HepG2 (cell line): Measurements from ENCODE around the gene GLB1L. TPM values are rescaled to one million over a fixed set of nuclear protein-coding genes. Genes with fewer than 3 reads are reported as not detected.

Experiments used
- ATAC-seq: fragments of 200-7000 bp; cut with Tn5 transposase; 3 replicates; pipeline ENCODE4 v1.9.1; 2020; ENCODE audit warnings: mild to moderate bottlenecking, moderate library complexity
- BruUV-seq: library from RNA; stranded (reverse); fragments of 400-500 nt; replicated peaks from 2 replicates; lab custom pipeline; 2021; lab: Mats Ljungman, UMichigan
- CTCF ChIA-PET: fragments of 300-600 bp; formaldehyde crosslinking; extraction: SDS; loops from one replicate; lab custom pipeline; 2021; ENCODE audit warnings: low total read pairs, inconsistent platforms, low intra/inter-chr PET ratio; lab: Yijun Ruan, JAX
- POLR2A ChIA-PET: fragments of 350-600 bp; sonication (Branson Sonifier 250); formaldehyde crosslinking; loops from one replicate; lab custom pipeline; 2020; ENCODE audit warnings: antibody characterized with exemption, inconsistent platforms; lab: Yijun Ruan, JAX
- DNase-seq: peaks from one replicate; pipeline ENCODE4 v3.0.0-alpha.2; 2015; ENCODE audit warnings: low spot score
- FAIRE-seq: peaks from 3 replicates; lab custom pipeline; 2011; peaks lifted over from hg19 to GRCh38; lab: Jason Lieb, UNC
- H2AFZ ChIP-seq: one replicate; pipeline ENCODE4 v1.6.1; 2011; ENCODE audit warnings: low read length, inconsistent platforms
- H3K27ac ChIP-seq: fragments of 300-600 bp; 3 replicates; pipeline ENCODE4 v1.8.0; 2011; ENCODE audit warnings: mixed run types, mild to moderate bottlenecking, mixed read lengths, low read length, inconsistent platforms; ENCODE audit not compliant: insufficient read depth; ENCODE audit errors: extremely low read length
- H3K27me3 ChIP-seq, 2 experiments: fragments of 200-600 bp in 1 of 2; 2 replicates in 1 of 2; 3 replicates in 1 of 2; pipeline versions ENCODE4 v1.6.0 to v1.8.0; 2011; ENCODE audit warnings: low read length in 2 of 2, mild to moderate bottlenecking in 2 of 2, moderate library complexity in 2 of 2, inconsistent platforms in 1 of 2; ENCODE audit not compliant: insufficient read depth in 2 of 2, control insufficient read depth in 1 of 2
- H3K36me3 ChIP-seq, 2 experiments: fragments of 200-600 bp in 1 of 2; replicated peaks in 1 of 2; 2 replicates in 1 of 2; 3 replicates in 1 of 2; pipeline versions ENCODE4 v1.5.1 to v1.8.0; 2011; ENCODE audit warnings: low read length in 2 of 2, inconsistent platforms in 1 of 2; ENCODE audit not compliant: insufficient read depth in 2 of 2, control insufficient read depth in 1 of 2
- H3K4me1 ChIP-seq: 2 replicates; pipeline ENCODE4 v1.5.1; 2012; ENCODE audit warnings: low read length, inconsistent platforms; ENCODE audit not compliant: insufficient read depth
- H3K4me2 ChIP-seq: 2 replicates; pipeline ENCODE4 v1.6.0; 2011; ENCODE audit warnings: low read depth, low read length, inconsistent platforms
- H3K4me3 ChIP-seq, 3 experiments: fragments of 200-600 bp in 1 of 3; sonication (generic), shearing (Covaris generic) in 1 of 3; replicated peaks in 1 of 3; 2 replicates each; pipeline ENCODE4 v1.5.1; 2011 to 2016; ENCODE audit warnings: low read length in 3 of 3, inconsistent platforms in 2 of 3, low read depth in 2 of 3, mild to moderate bottlenecking in 2 of 3, control low read depth in 1 of 3, mixed read lengths in 1 of 3; ENCODE audit not compliant: insufficient read depth in 1 of 3
- H3K79me2 ChIP-seq: one replicate; pipeline ENCODE4 v1.6.1; 2011; ENCODE audit warnings: low read length, inconsistent platforms; ENCODE audit not compliant: insufficient read depth
- H3K9ac ChIP-seq: 2 replicates; pipeline ENCODE4 v1.6.0; 2011; ENCODE audit warnings: mild to moderate bottlenecking, low read depth, low read length, inconsistent platforms; ENCODE audit not compliant: insufficient read depth
- H3K9me3 ChIP-seq: 2 replicates; pipeline ENCODE4 v1.5.1; 2012; ENCODE audit warnings: mild to moderate bottlenecking, low read length
- H4K20me1 ChIP-seq: 2 replicates; pipeline ENCODE4 v1.6.0; 2011; ENCODE audit warnings: inconsistent platforms, mild to moderate bottlenecking, low read length, moderate library complexity; ENCODE audit not compliant: insufficient read depth
- ATF3 ChIP-seq: sonication (generic); formaldehyde crosslinking; IDR thresholded peaks from 2 replicates; pipeline ENCODE4 v1.4.0; 2020; ENCODE audit warnings: missing genetic modification reagents
- E2F1 ChIP-seq: sonication (generic); formaldehyde crosslinking; IDR thresholded peaks from 2 replicates; pipeline ENCODE4 v1.5.0; 2020; ENCODE audit warnings: missing genetic modification reagents
- KDM4B ChIP-seq: sonication (generic); formaldehyde crosslinking; IDR thresholded peaks from 2 replicates; pipeline ENCODE4 v1.4.0; 2020; ENCODE audit warnings: missing genetic modification reagents
- MAFF ChIP-seq: IDR thresholded peaks from 2 replicates; pipeline ENCODE4 v1.6.1; 2011; ENCODE audit warnings: low read depth, low read length, improper control_type of control experiment
- NFE2 ChIP-seq: sonication (generic); formaldehyde crosslinking; IDR thresholded peaks from 2 replicates; pipeline ENCODE4 v1.4.0; 2020; ENCODE audit warnings: missing genetic modification reagents
- ZMAT5 ChIP-seq: sonication (generic); formaldehyde crosslinking; IDR thresholded peaks from 2 replicates; pipeline ENCODE4 v1.5.0; 2020; ENCODE audit warnings: mild to moderate bottlenecking, low read depth, missing genetic modification reagents, borderline replicate concordance
- ZNF326 ChIP-seq: sonication (generic); formaldehyde crosslinking; IDR thresholded peaks from 2 replicates; pipeline ENCODE4 v1.4.0; 2020; ENCODE audit warnings: missing genetic modification reagents, borderline replicate concordance
- ZNF510 ChIP-seq: sonication (generic); formaldehyde crosslinking; IDR thresholded peaks from 2 replicates; pipeline ENCODE4 v1.4.0; 2020; ENCODE audit warnings: low read depth, mild to moderate bottlenecking, missing genetic modification reagents
- ZNF567 ChIP-seq: sonication (generic); formaldehyde crosslinking; IDR thresholded peaks from 2 replicates; pipeline ENCODE4 v1.8.1; 2023; ENCODE audit warnings: mild to moderate bottlenecking, missing genetic modification reagents, borderline replicate concordance
- ZNF747 ChIP-seq: sonication (generic); formaldehyde crosslinking; IDR thresholded peaks from 2 replicates; pipeline ENCODE4 v1.8.1; 2023; ENCODE audit warnings: missing genetic modification reagents, mild to moderate bottlenecking, borderline replicate concordance
- ZNF784 ChIP-seq: sonication (generic); formaldehyde crosslinking; IDR thresholded peaks from 2 replicates; pipeline ENCODE4 v1.5.1; 2020; ENCODE audit warnings: missing genetic modification reagents, mild to moderate bottlenecking, borderline replicate concordance
- WGBS: methylation state at CpG from one replicate; pipeline ENCODE4 v1.1.6; 2017; ENCODE audit warnings: low lambda C conversion rate; 5-methylcytosine and 5-hydroxymethylcytosine counted together
- in situ Hi-C: cut with HindIII; loops from 2 replicates; pipeline ENCODE4 v1.10.0; 2017; ENCODE audit warnings: low pct_unique_long_range_greater_than_20kb; ENCODE audit not compliant: extremely low pct_ligation_motif_present
- intact Hi-C: fragments of 100-400 bp; cut with micrococcal nuclease; formaldehyde crosslinking; loops from one replicate; pipeline ENCODE4 v1.10.0; 2022; ENCODE audit not compliant: unreplicated experiment
- polyA plus RNA-seq, 8 experiments: library from polyadenylated mRNA; depleted of rRNA in 3 of 8; stranded (reverse) in 7 of 8; unstranded in 1 of 8; fragments of >200 nt; fragmentation: Illumina TruSeq in 4 of 8; extraction: Trizol in 4 of 8; gene quantifications; 2 replicates each; pipeline versions ENCODE4 v1.2.1 to v1.2.3, GENCODE V29; 2011 to 2016; ENCODE audit warnings: low read depth in 4 of 8, missing spikeins in 1 of 8, mixed read lengths in 1 of 8; ENCODE audit not compliant: insufficient read depth in 1 of 8
- total RNA-seq, 5 experiments: library from RNA; depleted of rRNA; stranded (reverse); fragments of >200 nt; fragmentation: Illumina TruSeq; extraction: Trizol; gene quantifications; 2 replicates each; pipeline ENCODE4 v1.2.3, GENCODE V29; 2016; ENCODE audit warnings: low read depth in 1 of 5

The GLB1L gene
- total and polyA plus RNA-seq, 2 of the 13 experiments (the other 11 are each of a cell fraction or from before 2014, with no cell fraction given) = 6.8 to 7.3 TPM

- H3K4me1 ChIP-seq = peaks cover 22% of the 10 kb centered on the region
- H3K27ac ChIP-seq = no peak overlapping the region
- H2AFZ ChIP-seq = no peak overlapping the region
- no TSS peak for BruUV-seq
- no peak for ATAC-seq
- H3K9ac ChIP-seq = no peak overlapping the region
- peaks cover 44 to 67% of the 10 kb centered on the region in 2 experiments for H3K36me3 ChIP-seq
- in situ Hi-C loops (no loop called here), intact Hi-C loops (no loop called here)
- no peaks in the 10 kb centered on the region for H3K9me3 ChIP-seq
- 98% methylated on average over 3 of the region's 3 CpGs for WGBS
- no peak overlapping the region for H3K4me3 ChIP-seq
- H4K20me1 ChIP-seq = no peaks in the 10 kb centered on the region
- ChIA-PET POLR2A (interaction anchor here (0.9 to 1.8 kb wide), 2 partner anchors 11 to 15 kb away, joined by 3 to 11 read pairs; partner anchors contain the start of genes GLB1L and STK16), CTCF (no interaction called here)
- DNase-seq = no peak
- peaks cover 25% of the 10 kb centered on the region for H3K79me2 ChIP-seq
- no peak for FAIRE-seq
- TF ChIP-seq E2F1 (CRISPR knock-in tag) = no peak
- no peak for TF ChIP-seq ATF3
- no peak for TF ChIP-seq ZMAT5 (CRISPR knock-in tag)
- TF ChIP-seq ZNF567 (CRISPR knock-in tag) = no peak
- no peak for TF ChIP-seq ZNF784 (CRISPR knock-in tag)
- TF ChIP-seq KDM4B (CRISPR knock-in tag) = no peak
- TF ChIP-seq ZNF510 (CRISPR knock-in tag) = no peak
- TF ChIP-seq ZNF747 (CRISPR knock-in tag) = no peak
- no peak for TF ChIP-seq ZNF326 (CRISPR knock-in tag)
- TF ChIP-seq NFE2 = no peak
- TF ChIP-seq MAFF = no peak
- H3K4me2 ChIP-seq = no peak overlapping the region
- H3K27me3 ChIP-seq = no peaks in the 10 kb centered on the region; a peak in 1 of 5 replicates
Measured at GRCh38 chr2:219234331-219234730, 10.9 kb downstream of the GLB1L start.
